Hepatocyte (in vitro differentiated cells): ENCODE data around the gene ZYG11A. TPM values are rescaled to one million over a fixed set of nuclear protein-coding genes. Genes with fewer than 3 reads are reported as not detected.

Experiments used
- DNase-seq: peaks from one replicate; pipeline ENCODE4 v3.0.0-alpha.2; 2016; ENCODE audit warnings: low spot score
- H2AFZ ChIP-seq: fragments of 200-600 bp; sonication (generic); 2 replicates; pipeline ENCODE4 v1.6.0; 2016; ENCODE audit warnings: antibody characterized with exemption, mild to moderate bottlenecking
- H3K27ac ChIP-seq: fragments of 200-600 bp; sonication (generic); 2 replicates; pipeline ENCODE4 v1.5.1; 2016; ENCODE audit warnings: mild to moderate bottlenecking
- H3K27me3 ChIP-seq: fragments of 200-600 bp; sonication (generic); 2 replicates; pipeline ENCODE4 v1.6.1; 2016
- H3K36me3 ChIP-seq: fragments of 200-600 bp; sonication (generic); replicated peaks from 2 replicates; pipeline ENCODE4 v1.5.1; 2016; ENCODE audit warnings: low read depth; ENCODE audit not compliant: insufficient read depth
- H3K4me1 ChIP-seq: fragments of 200-600 bp; sonication (generic); 2 replicates; pipeline ENCODE4 v1.5.1; 2016; ENCODE audit warnings: mild to moderate bottlenecking, moderate library complexity; ENCODE audit not compliant: insufficient read depth
- H3K4me2 ChIP-seq: fragments of 200-600 bp; sonication (generic); 2 replicates; pipeline ENCODE4 v1.6.0; 2016
- H3K4me3 ChIP-seq: fragments of 200-600 bp; sonication (generic); 2 replicates; pipeline ENCODE4 v1.5.1; 2016; ENCODE audit warnings: mild to moderate bottlenecking
- H3K79me2 ChIP-seq: fragments of 200-600 bp; sonication (generic); 2 replicates; pipeline ENCODE4 v1.6.0; 2017; ENCODE audit warnings: mild to moderate bottlenecking
- H3K9me2 ChIP-seq: fragments of 200-600 bp; sonication (generic); replicated peaks from 2 replicates; pipeline ENCODE4 v1.6.0; 2017; ENCODE audit warnings: mild to moderate bottlenecking; ENCODE audit not compliant: insufficient read depth
- H3K9me3 ChIP-seq: fragments of 200-600 bp; sonication (generic); 2 replicates; pipeline ENCODE4 v1.5.1; 2016; ENCODE audit warnings: low read depth, mild to moderate bottlenecking
- H4K20me1 ChIP-seq: fragments of 200-600 bp; sonication (generic); 2 replicates; pipeline ENCODE4 v1.6.0; 2016; ENCODE audit warnings: mild to moderate bottlenecking; ENCODE audit not compliant: insufficient read depth, poor library complexity, severe bottlenecking
- EZH2 ChIP-seq: fragments of 200-600 bp; sonication (generic); IDR thresholded peaks from 2 replicates; pipeline ENCODE4 v1.6.1; 2016; ENCODE audit warnings: antibody characterized with exemption, mild to moderate bottlenecking, borderline replicate concordance
- EZH2phosphoT487 ChIP-seq: fragments of 200-600 bp; sonication (generic); IDR thresholded peaks from one replicate; pipeline ENCODE4 v1.6.1; 2018; ENCODE audit warnings: antibody characterized with exemption, mild to moderate bottlenecking, low read depth, moderate library complexity; ENCODE audit not compliant: unreplicated experiment, severe bottlenecking
- WGBS: methylation state at CpG from one replicate; pipeline ENCODE4 v1.1.6; 2016; ENCODE audit warnings: low lambda C conversion rate; ENCODE audit errors: missing lambda C conversion rate; 5-methylcytosine and 5-hydroxymethylcytosine counted together
- polyA plus RNA-seq: library from polyadenylated mRNA; unstranded; fragments of >200 nt; fragmentation: Nextera tagmentation; extraction: Ambion mirVana; gene quantifications from 2 replicates; pipeline ENCODE4 v1.2.1, GENCODE V29; 2016
- total RNA-seq: library from RNA; depleted of rRNA; stranded (reverse); fragments of >200 nt; gene quantifications from 2 replicates; pipeline ENCODE4 v1.2.3, GENCODE V29; 2014
- TF ChIP-seq, protein P1 (sequence below): fragments of 200-600 bp; sonication (generic); IDR thresholded peaks from 2 replicates; pipeline ENCODE4 v1.5.1; 2016; ENCODE audit warnings: antibody characterized with exemption, mild to moderate bottlenecking; ENCODE audit not compliant: poor library complexity

Gene ZYG11A
- total and polyA plus RNA-seq, 2 experiments from 2014 or later = 0.40 to 1.8 TPM

DNA sequence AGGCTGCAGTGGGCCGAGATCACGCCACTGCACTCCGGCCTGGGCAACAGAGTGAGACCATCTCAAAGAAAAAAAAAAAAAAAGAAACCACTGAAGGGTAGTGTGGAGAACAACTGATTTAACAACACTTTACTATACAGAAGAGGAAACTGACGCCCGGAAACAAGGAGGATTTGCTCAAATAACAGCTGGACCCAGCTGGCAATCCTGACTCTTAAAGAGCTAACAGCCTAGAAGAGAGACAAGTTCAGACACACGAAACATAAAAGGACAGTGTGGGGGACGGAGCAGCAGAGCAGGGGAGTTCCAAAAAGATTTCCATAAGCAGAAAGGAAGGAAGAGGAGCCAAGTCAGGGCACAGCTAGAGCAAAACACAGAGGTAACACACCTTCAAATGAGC is 74.6 kb downstream of the ZYG11A start:
- no peak overlapping the region for H3K4me3 ChIP-seq
- H4K20me1 ChIP-seq = no peaks in the 10 kb centered on the region
- no peak overlapping the region for H2AFZ ChIP-seq
- no peak overlapping the region for H3K27ac ChIP-seq
- no peaks in the 10 kb centered on the region for H3K9me2 ChIP-seq
- no peaks in the 10 kb centered on the region for H3K9me3 ChIP-seq
- TF ChIP-seq EZH2phosphoT487 (no peak), EZH2 (no peak)
- TF ChIP-seq, protein P1, sequence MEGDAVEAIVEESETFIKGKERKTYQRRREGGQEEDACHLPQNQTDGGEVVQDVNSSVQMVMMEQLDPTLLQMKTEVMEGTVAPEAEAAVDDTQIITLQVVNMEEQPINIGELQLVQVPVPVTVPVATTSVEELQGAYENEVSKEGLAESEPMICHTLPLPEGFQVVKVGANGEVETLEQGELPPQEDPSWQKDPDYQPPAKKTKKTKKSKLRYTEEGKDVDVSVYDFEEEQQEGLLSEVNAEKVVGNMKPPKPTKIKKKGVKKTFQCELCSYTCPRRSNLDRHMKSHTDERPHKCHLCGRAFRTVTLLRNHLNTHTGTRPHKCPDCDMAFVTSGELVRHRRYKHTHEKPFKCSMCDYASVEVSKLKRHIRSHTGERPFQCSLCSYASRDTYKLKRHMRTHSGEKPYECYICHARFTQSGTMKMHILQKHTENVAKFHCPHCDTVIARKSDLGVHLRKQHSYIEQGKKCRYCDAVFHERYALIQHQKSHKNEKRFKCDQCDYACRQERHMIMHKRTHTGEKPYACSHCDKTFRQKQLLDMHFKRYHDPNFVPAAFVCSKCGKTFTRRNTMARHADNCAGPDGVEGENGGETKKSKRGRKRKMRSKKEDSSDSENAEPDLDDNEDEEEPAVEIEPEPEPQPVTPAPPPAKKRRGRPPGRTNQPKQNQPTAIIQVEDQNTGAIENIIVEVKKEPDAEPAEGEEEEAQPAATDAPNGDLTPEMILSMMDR = no peak
- no peaks in the 10 kb centered on the region for H3K27me3 ChIP-seq
- no peaks in the 10 kb centered on the region for H3K36me3 ChIP-seq
- no peak for DNase-seq
- no peak overlapping the region for H3K4me2 ChIP-seq
- no peaks in the 10 kb centered on the region for H3K4me1 ChIP-seq
- H3K79me2 ChIP-seq = peaks cover 10% of the 10 kb centered on the region
- WGBS = 87% methylated on average over 7 of the region's 7 CpGs

DNA sequence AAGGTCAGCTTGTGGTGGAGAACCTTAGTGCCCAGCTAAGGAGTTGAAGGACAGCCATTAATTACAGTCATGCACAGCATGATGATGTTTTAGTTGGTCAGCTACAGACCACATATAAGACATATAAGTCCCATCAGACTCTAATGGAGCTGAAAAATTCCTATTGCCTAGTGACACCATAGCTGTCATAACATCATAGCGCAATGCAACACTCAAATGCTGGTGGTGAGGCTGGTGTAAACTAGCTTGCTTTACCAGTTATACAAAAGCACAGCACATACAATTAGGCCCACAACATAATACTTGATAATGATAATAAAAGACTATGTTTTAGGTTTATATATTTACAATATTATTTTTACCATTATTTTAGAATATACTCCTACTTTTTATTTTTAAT is 75.0 kb downstream of the ZYG11A start:
- Histone ChIP-seq H3K27me3 (no peaks in the 10 kb centered on the region), H2AFZ (no peak overlapping the region), H3K4me2 (no peak overlapping the region), H3K9me3 (no peaks in the 10 kb centered on the region), H3K4me1 (no peaks in the 10 kb centered on the region), H3K79me2 (peaks cover 14% of the 10 kb centered on the region), H3K27ac (no peak overlapping the region), H3K4me3 (no peak overlapping the region), H3K36me3 (no peaks in the 10 kb centered on the region), H3K9me2 (no peaks in the 10 kb centered on the region), H4K20me1 (no peaks in the 10 kb centered on the region)
- 97% methylated on average over 1 of the region's 1 CpG for WGBS
- DNase-seq = no peak
- TF ChIP-seq EZH2 = no peak
- TF ChIP-seq, protein P1 = no peak
- no peak for TF ChIP-seq EZH2phosphoT487

DNA sequence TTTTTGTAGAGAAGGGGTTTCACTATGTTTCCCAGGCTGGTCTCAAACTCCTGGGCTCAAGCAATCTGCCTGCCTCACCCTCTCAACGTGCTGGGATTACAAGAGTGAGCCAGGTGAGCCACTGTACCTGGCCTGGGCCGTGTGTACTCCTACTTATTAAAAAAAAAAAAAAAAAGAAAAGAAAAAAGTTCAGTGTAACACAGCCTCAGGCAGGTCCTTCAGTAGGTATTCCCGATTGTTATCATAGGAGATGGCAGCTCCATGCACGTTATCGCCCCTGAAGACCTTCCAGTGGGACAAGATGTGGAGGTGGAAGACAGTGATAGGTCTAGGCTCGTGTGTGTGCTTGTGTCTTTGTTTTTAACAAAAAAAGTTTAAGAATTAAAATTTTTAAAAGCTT is 75.6 kb downstream of the ZYG11A start:
- Histone ChIP-seq H3K4me1 (no peaks in the 10 kb centered on the region), H3K9me2 (no peaks in the 10 kb centered on the region), H2AFZ (no peak overlapping the region), H4K20me1 (no peaks in the 10 kb centered on the region), H3K36me3 (no peaks in the 10 kb centered on the region), H3K27ac (no peak overlapping the region), H3K27me3 (no peaks in the 10 kb centered on the region), H3K4me3 (no peak overlapping the region), H3K79me2 (peaks cover 17% of the 10 kb centered on the region), H3K9me3 (no peaks in the 10 kb centered on the region), H3K4me2 (no peak overlapping the region)
- 87% methylated on average over 6 of the region's 6 CpGs for WGBS
- no peak for DNase-seq
- TF ChIP-seq, protein P1 = no peak
- TF ChIP-seq EZH2 = no peak
- TF ChIP-seq EZH2phosphoT487 = no peak
